A549 (cell line): ENCODE measurements around the gene ZNF730. TPM values are rescaled to one million over a fixed set of nuclear protein-coding genes. Genes with fewer than 3 reads are reported as not detected.

ENCODE experiments used
- ATAC-seq, 2 experiments: fragments of 200-7000 bp in 1 of 2; fragments of >200 bp in 1 of 2; cut with Nextera tagmentation in 1 of 2; cut with Tn5 transposase in 1 of 2; 3 replicates each; pipeline versions ENCODE4 v1.8.0 to v1.9.1; 2018 to 2020; ENCODE audit warnings: mild to moderate bottlenecking in 1 of 2, moderate library complexity in 1 of 2
- CTCF ChIA-PET: fragments of 300-600 bp; sonication (Branson Sonifier 250); formaldehyde crosslinking; extraction: SDS; loops from one replicate; lab custom pipeline; 2021; ENCODE audit warnings: antibody characterized with exemption, inconsistent platforms; lab: Yijun Ruan, JAX
- POLR2A ChIA-PET: fragments of 350-600 bp; formaldehyde crosslinking; extraction: SDS; loops from one replicate; lab custom pipeline; 2021; ENCODE audit warnings: antibody characterized with exemption, inconsistent platforms; lab: Yijun Ruan, JAX
- DNase-seq, 2 experiments: peaks; one replicate each; pipeline versions ENCODE4 v3.0.0 to v3.0.0-alpha.2; 2011 to 2016; ENCODE audit warnings: low read depth in 1 of 2, low spot score in 1 of 2
- FAIRE-seq: peaks from 2 replicates; lab custom pipeline; 2011; peaks lifted over from hg19 to GRCh38; lab: Jason Lieb, UNC
- H3K27ac ChIP-seq, 2 experiments: fragments of >200 bp; sonication (Bioruptor Twin); formaldehyde crosslinking; 3 replicates each; pipeline ENCODE4 v1.5.1; 2016 to 2017
- H3K4me1 ChIP-seq: fragments of >200 bp; sonication (Bioruptor Twin); formaldehyde crosslinking; 3 replicates; pipeline ENCODE4 v1.6.1; 2016
- H3K4me2 ChIP-seq: fragments of >200 bp; sonication (Bioruptor Twin); formaldehyde crosslinking; 3 replicates; pipeline ENCODE4 v1.6.1; 2016
- H3K4me3 ChIP-seq: fragments of >200 bp; sonication (Bioruptor Twin); formaldehyde crosslinking; 3 replicates; pipeline ENCODE4 v1.5.1; 2016
- H3K9me3 ChIP-seq: fragments of >200 bp; sonication (Bioruptor Twin); formaldehyde crosslinking; 3 replicates; pipeline ENCODE4 v1.6.1; 2016
- CBX2 ChIP-seq: fragments of 200-600 bp; sonication (generic); IDR thresholded peaks from 2 replicates; pipeline ENCODE4 v1.6.1; 2016; ENCODE audit warnings: low read depth, mild to moderate bottlenecking, borderline replicate concordance
- CHD2 ChIP-seq: fragments of 150-350 bp; IDR thresholded peaks from 2 replicates; pipeline ENCODE4 v1.6.1; 2014; ENCODE audit warnings: low read length; ENCODE audit not compliant: partially characterized antibody
- EHF ChIP-seq: fragments of 250-450 bp; sonication (Bioruptor Pico); IDR thresholded peaks from 2 replicates; pipeline ENCODE4 v1.5.0; 2020; ENCODE audit warnings: mild to moderate bottlenecking
- FOSL2 ChIP-seq, 2 experiments: fragments of 450-650 bp in 1 of 2; fragments of >200 bp in 1 of 2; sonication (Bioruptor Twin) in 1 of 2; formaldehyde crosslinking; IDR thresholded peaks; 2 replicates each; pipeline versions ENCODE4 v1.5.0 to v1.6.1; 2016 to 2020; ENCODE audit warnings: mild to moderate bottlenecking in 1 of 2, moderate library complexity in 1 of 2
- GATA3 ChIP-seq: IDR thresholded peaks from 2 replicates; pipeline ENCODE4 v1.6.1; 2012; ENCODE audit warnings: borderline replicate concordance
- HOXA7 ChIP-seq: fragments of 250-450 bp; sonication (Bioruptor Pico); IDR thresholded peaks from 2 replicates; pipeline ENCODE4 v1.5.0; 2020; ENCODE audit warnings: mild to moderate bottlenecking, moderate library complexity
- JUNB ChIP-seq: fragments of >200 bp; sonication (Bioruptor Twin); formaldehyde crosslinking; IDR thresholded peaks from 2 replicates; pipeline ENCODE4 v1.6.1; 2016
- KDM1A ChIP-seq: fragments of 200-600 bp; sonication (generic); IDR thresholded peaks from 2 replicates; pipeline ENCODE4 v1.6.1; 2016; ENCODE audit warnings: low read depth, mild to moderate bottlenecking
- NPAS2 ChIP-seq: fragments of 250-450 bp; sonication (Bioruptor Pico); IDR thresholded peaks from 2 replicates; pipeline ENCODE4 v1.8.0; 2022; ENCODE audit warnings: mild to moderate bottlenecking, moderate library complexity, borderline replicate concordance
- POLR2AphosphoS2 ChIP-seq: conservative IDR thresholded peaks from 2 replicates; pipeline ENCODE4 v1.6.1; 2012; ENCODE audit warnings: low read length, improper control_type of control experiment, inconsistent platforms
- RAD21 ChIP-seq, 2 experiments: fragments of >200 bp in 1 of 2; sonication (Bioruptor Twin) in 1 of 2; formaldehyde crosslinking in 1 of 2; IDR thresholded peaks in 1 of 2; conservative IDR thresholded peaks in 1 of 2; 2 replicates in 1 of 2; 3 replicates in 1 of 2; pipeline ENCODE4 v1.6.1; 2012 to 2018; ENCODE audit warnings: inconsistent platforms in 1 of 2
- RARB ChIP-seq: fragments of 250-450 bp; sonication (Bioruptor Pico); IDR thresholded peaks from 2 replicates; pipeline ENCODE4 v1.8.0; 2021; ENCODE audit warnings: mild to moderate bottlenecking, moderate library complexity
- RCOR1 ChIP-seq: fragments of 150-350 bp; IDR thresholded peaks from 2 replicates; pipeline ENCODE4 v1.6.1; 2014; ENCODE audit warnings: antibody characterized with exemption, low read length, low read depth
- RFX5 ChIP-seq: fragments of 450-650 bp; IDR thresholded peaks from 2 replicates; pipeline ENCODE4 v1.7.1; 2014; ENCODE audit warnings: antibody characterized with exemption, mild to moderate bottlenecking, moderate library complexity
- RNF2 ChIP-seq: fragments of 200-600 bp; sonication (generic); IDR thresholded peaks from 2 replicates; pipeline ENCODE4 v1.6.1; 2016; ENCODE audit warnings: low read depth, mild to moderate bottlenecking, antibody characterized with exemption, moderate library complexity, borderline replicate concordance
- SMC3 ChIP-seq: fragments of >200 bp; sonication (Bioruptor Twin); formaldehyde crosslinking; IDR thresholded peaks from 3 replicates; pipeline ENCODE4 v1.6.1; 2018; ENCODE audit warnings: inconsistent platforms
- ZFP36 ChIP-seq: fragments of 450-650 bp; IDR thresholded peaks from 2 replicates; pipeline ENCODE4 v1.6.1; 2014; ENCODE audit warnings: borderline replicate concordance; ENCODE audit not compliant: partially characterized antibody
- WGBS: methylation state at CpG from one replicate; pipeline ENCODE4 v1.1.6; 2017; ENCODE audit errors: missing lambda C conversion rate; 5-methylcytosine and 5-hydroxymethylcytosine counted together
- polyA plus RNA-seq, 4 experiments: library from polyadenylated mRNA; depleted of rRNA in 3 of 4; stranded (reverse); fragments of >200 nt; fragmentation: RNase III in 1 of 4; extraction: RNeasy Plus Mini Kit Qiagen cat#74134 plus additional on column Dnase treatment in 1 of 4; gene quantifications; 2 replicates in 3 of 4; 3 replicates in 1 of 4; pipeline ENCODE4 v1.2.3, GENCODE V29; 2011 to 2017
- TF ChIP-seq, protein P1 (sequence below): IDR thresholded peaks from 2 replicates; pipeline ENCODE4 v1.6.1; 2012
- TF ChIP-seq, protein P2 (sequence below): fragments of >200 bp; sonication (Bioruptor Twin); formaldehyde crosslinking; IDR thresholded peaks from 3 replicates; pipeline ENCODE4 v1.6.1; 2016
- TF ChIP-seq, protein P3 (sequence below): fragments of >200 bp; sonication (Bioruptor Twin); formaldehyde crosslinking; IDR thresholded peaks from 2 replicates; pipeline ENCODE4 v1.6.1; 2016

ZNF730 gene
- polyA plus RNA-seq, 2 of the 4 experiments (the other 2 are of a cell fraction): not detected

DNA sequence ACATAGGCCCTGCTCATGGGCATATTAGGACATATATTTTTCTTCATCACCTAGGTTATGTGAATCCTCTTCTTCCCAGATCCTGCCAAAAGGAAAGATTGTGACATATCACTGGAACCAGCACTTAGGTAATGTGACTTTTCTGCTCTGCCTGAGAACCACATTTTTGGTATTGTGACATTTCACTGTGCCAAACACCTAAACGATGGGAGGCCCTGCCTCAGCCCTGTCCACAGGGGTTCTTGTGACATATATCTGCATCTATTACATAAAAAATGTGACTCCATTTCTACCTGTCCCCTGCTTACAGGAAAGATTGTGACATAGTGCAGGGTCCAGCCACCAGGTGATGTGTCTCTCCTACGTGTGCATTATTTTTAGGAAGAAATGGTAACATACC, 18.5 kb upstream of the ZNF730 start:
- WGBS: 4% methylated on average over 2 of the region's 2 CpGs
- ChIA-PET CTCF (no interaction called here), POLR2A (no interaction called here)
- FAIRE-seq: no peak
- TF ChIP-seq SMC3 (no peak), JUNB (no peak), CHD2 (no peak), RFX5 (no peak)
- TF ChIP-seq, protein P1, sequence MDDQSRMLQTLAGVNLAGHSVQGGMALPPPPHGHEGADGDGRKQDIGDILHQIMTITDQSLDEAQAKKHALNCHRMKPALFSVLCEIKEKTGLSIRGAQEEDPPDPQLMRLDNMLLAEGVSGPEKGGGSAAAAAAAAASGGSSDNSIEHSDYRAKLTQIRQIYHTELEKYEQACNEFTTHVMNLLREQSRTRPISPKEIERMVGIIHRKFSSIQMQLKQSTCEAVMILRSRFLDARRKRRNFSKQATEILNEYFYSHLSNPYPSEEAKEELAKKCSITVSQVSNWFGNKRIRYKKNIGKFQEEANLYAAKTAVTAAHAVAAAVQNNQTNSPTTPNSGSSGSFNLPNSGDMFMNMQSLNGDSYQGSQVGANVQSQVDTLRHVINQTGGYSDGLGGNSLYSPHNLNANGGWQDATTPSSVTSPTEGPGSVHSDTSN: no peak
- Histone ChIP-seq H3K9me3 (peaks cover 48% of the 10 kb centered on the region), H3K4me1 (no peaks in the 10 kb centered on the region), H3K27ac (no peak overlapping the region), H3K4me3 (no peak overlapping the region), H3K4me2 (no peak overlapping the region)
- DNase-seq: no peak
- ATAC-seq: no peak

DNA sequence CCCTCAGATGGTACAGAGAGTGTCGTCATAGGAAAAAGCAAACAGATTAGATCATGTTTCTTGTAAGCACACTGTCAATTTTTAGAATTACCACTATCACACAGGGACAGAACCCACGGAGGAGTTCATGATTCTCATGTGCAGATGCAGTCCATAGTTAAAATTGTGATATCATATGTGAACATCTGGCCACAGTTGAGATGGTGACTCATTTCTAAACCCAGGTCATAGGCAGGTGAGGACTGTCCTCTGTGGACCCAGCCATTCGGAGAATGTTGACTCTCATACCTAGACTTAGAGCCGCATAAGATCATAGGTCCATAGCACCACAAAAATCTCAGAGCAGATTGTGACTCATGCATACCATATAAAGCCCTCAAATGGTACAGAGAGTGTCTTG, 17.8 kb upstream of the ZNF730 start:
- FAIRE-seq (no peak), ATAC-seq (no peak), DNase-seq (no peak)
- no peak overlapping the region for H3K4me2 ChIP-seq
- H3K4me1 ChIP-seq: no peaks in the 10 kb centered on the region
- TF ChIP-seq, protein P2, sequence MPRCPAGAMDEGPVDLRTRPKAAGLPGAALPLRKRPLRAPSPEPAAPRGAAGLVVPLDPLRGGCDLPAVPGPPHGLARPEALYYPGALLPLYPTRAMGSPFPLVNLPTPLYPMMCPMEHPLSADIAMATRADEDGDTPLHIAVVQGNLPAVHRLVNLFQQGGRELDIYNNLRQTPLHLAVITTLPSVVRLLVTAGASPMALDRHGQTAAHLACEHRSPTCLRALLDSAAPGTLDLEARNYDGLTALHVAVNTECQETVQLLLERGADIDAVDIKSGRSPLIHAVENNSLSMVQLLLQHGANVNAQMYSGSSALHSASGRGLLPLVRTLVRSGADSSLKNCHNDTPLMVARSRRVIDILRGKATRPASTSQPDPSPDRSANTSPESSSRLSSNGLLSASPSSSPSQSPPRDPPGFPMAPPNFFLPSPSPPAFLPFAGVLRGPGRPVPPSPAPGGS: no peak
- TF ChIP-seq, protein P3, sequence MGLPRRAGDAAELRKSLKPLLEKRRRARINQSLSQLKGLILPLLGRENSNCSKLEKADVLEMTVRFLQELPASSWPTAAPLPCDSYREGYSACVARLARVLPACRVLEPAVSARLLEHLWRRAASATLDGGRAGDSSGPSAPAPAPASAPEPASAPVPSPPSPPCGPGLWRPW: no peak
- TF ChIP-seq SMC3: no peak
- no peak for TF ChIP-seq ZFP36
- no peak for TF ChIP-seq FOSL2 (IDR thresholded peaks at IDR 0.05)
- TF ChIP-seq FOSL2 (CRISPR knock-in tag; IDR thresholded peaks at IDR 0.05): 0 out of 2 replicates have a peak, but pooled peaks have one; percentile 7
- no peak for TF ChIP-seq RCOR1
- peaks cover 49% of the 10 kb centered on the region for H3K9me3 ChIP-seq
- POLR2A ChIA-PET: no interaction called here
- no peak overlapping the region for H3K27ac ChIP-seq
- 12% methylated on average over 4 of the region's 4 CpGs for WGBS
- no peak overlapping the region for H3K4me3 ChIP-seq
- CTCF ChIA-PET: no interaction called here

DNA sequence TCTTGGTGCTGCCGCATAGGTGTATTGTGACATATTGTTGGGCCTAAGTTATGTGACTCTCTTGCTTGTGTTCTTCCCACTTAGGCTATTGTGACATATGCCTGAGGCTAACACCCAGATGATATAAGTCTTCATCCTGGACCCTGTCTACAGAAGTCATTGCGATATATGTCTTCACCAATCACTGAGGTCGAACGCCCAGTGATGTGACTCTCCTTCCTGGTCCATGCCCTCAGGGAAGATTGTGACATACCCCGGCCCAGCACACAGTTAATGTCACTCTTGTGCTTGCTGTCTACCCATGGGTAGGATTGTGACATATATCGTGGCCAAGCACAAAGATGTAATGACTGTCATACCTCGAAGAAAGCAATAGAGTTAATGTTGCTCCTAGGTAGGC, 16.9 kb upstream of the ZNF730 start:
- DNase-seq (no peak), FAIRE-seq (no peak), ATAC-seq (no peak)
- ChIA-PET CTCF (no interaction called here), POLR2A (no interaction called here)
- WGBS: 31% methylated on average over 7 of the region's 7 CpGs
- Histone ChIP-seq H3K9me3 (peaks cover 42% of the 10 kb centered on the region), H3K4me2 (no peak overlapping the region), H3K27ac (no peak overlapping the region), H3K4me1 (no peaks in the 10 kb centered on the region), H3K4me3 (no peak overlapping the region)
- TF ChIP-seq RNF2 (no peak), HOXA7 (CRISPR knock-in tag) (no peak), RARB (CRISPR knock-in tag) (no peak), NPAS2 (CRISPR knock-in tag) (no peak), GATA3 (no peak), POLR2AphosphoS2 (no peak), RAD21 (conservative IDR thresholded peaks at IDR 0.05 in 1 of 2, IDR thresholded peaks at IDR 0.05 in 1 of 2) (no peak), KDM1A (no peak), EHF (CRISPR knock-in tag) (no peak), CBX2 (no peak), FOSL2 (IDR thresholded peaks at IDR 0.05) (no peak), FOSL2 (CRISPR knock-in tag; IDR thresholded peaks at IDR 0.05) (no peak)
- TF ChIP-seq, protein P3: no peak
